GM20000 (cell line): ENCODE data around the gene CT47A1.
"Not testable (repeated sequence)": the region's sequence is repeated elsewhere in the genome, so short reads cannot be mapped to it uniquely, and the experiment has no call there.

Experiments
- DNase-seq: peaks from one replicate; pipeline ENCODE4 v3.0.0; 2012; ENCODE audit warnings: low spot score
- CTCF ChIP-seq: IDR thresholded peaks from 2 replicates; pipeline ENCODE4 v1.5.1; 2012; ENCODE audit warnings: mild to moderate bottlenecking, control low read depth; ENCODE audit errors: extremely low read depth, missing control alignments

Gene CT47A1

GRCh38 chrX:120985660-120986059 lies at the start of gene CT47A1:
Gene CT47A1 (minus strand): TSS chrX:120985760. CDS start chrX:120985529, 231 bp downstream.
- not testable (repeated sequence) for DNase-seq

- no peak for DNase-seq
- no peak for TF ChIP-seq CTCF
Measured at GRCh38 chrX:121032531-121032930, 47.0 kb upstream of the CT47A1 start.

DNA sequence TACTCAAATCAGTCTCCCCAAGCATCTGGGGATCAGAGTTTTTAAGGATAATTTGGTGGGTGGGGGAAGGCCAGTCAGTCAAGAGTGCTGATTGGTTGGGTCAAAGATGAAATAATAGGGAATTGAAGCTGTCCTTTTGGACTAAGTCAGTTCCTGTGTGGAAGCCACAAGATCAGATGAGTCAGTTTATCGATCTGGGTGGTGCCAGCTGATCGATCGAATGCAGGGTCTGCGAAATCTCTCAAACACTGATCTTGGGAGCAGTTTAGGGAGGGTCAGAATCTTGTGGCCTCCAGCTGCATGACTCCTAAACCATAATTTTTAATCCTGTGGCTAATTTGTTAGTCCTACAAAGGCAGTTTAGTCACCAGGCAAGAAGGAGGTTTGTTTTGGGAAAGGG lies 44.5 kb upstream of the CT47A1 start:
- no peak for TF ChIP-seq CTCF
- no peak for DNase-seq

- DNase-seq, result no peak
- no peak for TF ChIP-seq CTCF
Measured at GRCh38 chrX:121028419-121028818, 42.9 kb upstream of the CT47A1 start.

DNA sequence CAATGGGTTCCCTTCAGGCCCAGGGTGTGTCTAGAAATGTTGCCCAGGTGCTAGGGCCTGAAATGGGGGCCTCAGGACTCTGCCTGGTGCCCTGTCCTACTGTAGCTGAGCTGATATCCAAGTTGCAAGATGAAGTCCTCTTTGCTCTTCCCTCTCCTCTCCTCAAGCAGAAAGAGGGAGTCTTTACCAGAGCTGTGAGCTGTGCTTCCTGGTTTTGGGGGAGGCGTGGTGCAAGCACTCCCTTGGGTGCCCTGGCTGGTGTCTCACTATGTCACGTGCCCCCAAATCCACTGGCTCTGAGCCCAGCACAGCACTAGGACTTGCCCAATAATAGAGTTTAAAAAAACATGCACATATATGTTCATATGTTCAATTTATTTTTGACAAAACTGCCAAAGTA lies 29.3 kb upstream of the CT47A1 start:
- TF ChIP-seq CTCF, result no peak
- DNase-seq, result no peak

DNA sequence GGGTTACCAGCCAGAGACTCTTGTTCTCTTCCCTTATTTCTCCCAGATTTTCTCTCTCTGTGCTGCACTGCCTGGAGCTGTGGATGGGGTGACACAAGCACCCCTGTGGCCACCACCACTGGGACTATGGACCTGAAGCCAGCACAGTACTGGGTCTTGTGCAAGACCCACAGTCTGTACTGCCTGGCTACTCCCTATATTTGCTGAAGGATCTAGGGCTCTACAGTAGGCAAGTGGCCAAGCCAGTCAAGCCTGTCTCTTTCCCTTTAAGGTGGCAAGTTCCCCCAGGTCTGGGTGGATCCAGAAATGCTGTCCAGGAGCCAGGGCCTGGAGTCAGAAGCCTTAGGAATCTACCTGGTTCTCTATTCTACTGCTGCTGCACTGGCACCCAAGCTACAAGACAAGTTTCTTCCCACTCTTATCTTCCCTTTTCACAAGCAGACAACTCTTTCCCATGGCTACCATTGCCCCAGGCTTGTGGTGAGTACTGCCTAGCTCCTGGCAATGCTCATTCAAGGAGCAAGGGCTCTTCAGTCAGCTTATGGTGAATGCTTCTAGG lies 28.4 kb upstream of the CT47A1 start:
- TF ChIP-seq CTCF, result no peak
- DNase-seq, result no peak

- DNase-seq, result no peak
- TF ChIP-seq CTCF, result no peak
Measured at GRCh38 chrX:121011254-121011653, 25.7 kb upstream of the CT47A1 start.

GRCh38 chrX:121010218-121010617 lies 24.7 kb upstream of the CT47A1 start:
- no peak for TF ChIP-seq CTCF
- DNase-seq, result no peak
